GM12878 (cell line): ENCODE measurements around the gene SSR3. TPM values are rescaled to one million over a fixed set of nuclear protein-coding genes. Genes with fewer than 3 reads are reported as not detected.
"Not testable (repeated sequence)": the region's sequence is repeated elsewhere in the genome, so short reads cannot be mapped to it uniquely, and the experiment has no call there.

Experiments
- ATAC-seq: fragments of 200-7000 bp; cut with Tn5 transposase; 3 replicates; pipeline ENCODE4 v1.9.1; 2020; ENCODE audit warnings: mild to moderate bottlenecking, moderate library complexity
- BruUV-seq: library from RNA; stranded (reverse); fragments of 400-500 nt; replicated peaks from 2 replicates; lab custom pipeline; 2021; lab: Mats Ljungman, UMichigan
- CTCF ChIA-PET: fragments of 300-600 bp; sonication (Branson Sonifier 250); formaldehyde crosslinking; extraction: SDS; loops from one replicate; lab custom pipeline; 2021; ENCODE audit warnings: inconsistent platforms; lab: Yijun Ruan, JAX
- POLR2A ChIA-PET: fragments of 350-600 bp; formaldehyde crosslinking; extraction: SDS; loops from one replicate; lab custom pipeline; 2021; ENCODE audit warnings: inconsistent platforms; lab: Charles Lee
- RAD21 ChIA-PET: fragments of 300-600 bp; sonication (Branson Sonifier 250); formaldehyde crosslinking; loops from one replicate; lab custom pipeline; 2023; ENCODE audit warnings: antibody characterized with exemption; ENCODE audit not compliant: unreplicated experiment; lab: Charles Lee
- SMC1A ChIA-PET: fragments of 300-600 bp; sonication (Branson Sonifier 250); formaldehyde crosslinking; loops from one replicate; lab custom pipeline; 2023; ENCODE audit not compliant: unreplicated experiment, uncharacterized antibody; lab: Charles Lee
- DNase-seq: peaks from one replicate; pipeline ENCODE4 v3.0.0-alpha.2; 2011; ENCODE audit warnings: low read depth, low spot score
- FAIRE-seq: peaks from 3 replicates; lab custom pipeline; 2011; peaks lifted over from hg19 to GRCh38; lab: Jason Lieb, UNC
- H2AFZ ChIP-seq: 2 replicates; pipeline ENCODE4 v1.6.0; 2011; ENCODE audit warnings: low read depth, low read length, control low read depth; ENCODE audit not compliant: control insufficient read depth
- H3K27ac ChIP-seq: 2 replicates; pipeline ENCODE4 v1.5.1; 2011; ENCODE audit warnings: control low read depth; ENCODE audit not compliant: control insufficient read depth, insufficient read depth
- H3K27me3 ChIP-seq, 2 experiments: replicated peaks in 1 of 2; 2 replicates each; pipeline versions ENCODE4 v1.6.0 to v1.6.1; 2011; ENCODE audit warnings: low read length in 1 of 2; ENCODE audit not compliant: control insufficient read depth in 2 of 2, insufficient read depth in 2 of 2
- H3K36me3 ChIP-seq, 2 experiments: 2 replicates each; pipeline ENCODE4 v1.5.1; 2011; ENCODE audit warnings: low read length in 1 of 2; ENCODE audit not compliant: control insufficient read depth in 2 of 2, insufficient read depth in 2 of 2
- H3K4me1 ChIP-seq: 2 replicates; pipeline ENCODE4 v1.6.1; 2011; ENCODE audit warnings: mild to moderate bottlenecking, low read length, moderate library complexity, mixed read lengths; ENCODE audit not compliant: control insufficient read depth, insufficient read depth
- H3K4me2 ChIP-seq: 2 replicates; pipeline ENCODE4 v1.6.0; 2011; ENCODE audit warnings: control low read depth; ENCODE audit not compliant: control insufficient read depth, insufficient read depth
- H3K4me3 ChIP-seq: fragments of 200-600 bp; sonication (generic); 2 replicates; pipeline ENCODE4 v1.5.1; 2016
- H3K79me2 ChIP-seq: 2 replicates; pipeline ENCODE4 v1.6.0; 2011; ENCODE audit warnings: low read length; ENCODE audit not compliant: control insufficient read depth, insufficient read depth
- H3K9ac ChIP-seq: 2 replicates; pipeline ENCODE4 v1.8.0; 2011; ENCODE audit warnings: low read length, control low read depth, mixed read lengths; ENCODE audit not compliant: control insufficient read depth, insufficient read depth
- H3K9me3 ChIP-seq: replicated peaks from 3 replicates; pipeline ENCODE4 v1.5.1; 2011; ENCODE audit warnings: mild to moderate bottlenecking, low read length; ENCODE audit not compliant: control insufficient read depth, insufficient read depth
- H4K20me1 ChIP-seq: 2 replicates; pipeline ENCODE4 v1.6.0; 2011; ENCODE audit not compliant: control insufficient read depth, insufficient read depth
- CBFB ChIP-seq: IDR thresholded peaks from 2 replicates; pipeline ENCODE4 v1.6.1; 2016; ENCODE audit warnings: antibody characterized with exemption, low read depth
- CHD2 ChIP-seq: IDR thresholded peaks from 2 replicates; pipeline ENCODE4 v1.6.1; 2011; ENCODE audit warnings: low read depth, low read length, improper control_type of control experiment, borderline replicate concordance
- MTA2 ChIP-seq: fragments of 450-650 bp; IDR thresholded peaks from 2 replicates; pipeline ENCODE4 v1.6.1; 2016; ENCODE audit warnings: low read depth, mild to moderate bottlenecking, moderate library complexity
- NFIC ChIP-seq: IDR thresholded peaks from 2 replicates; pipeline ENCODE4 v1.6.1; 2012; ENCODE audit warnings: low read depth, mild to moderate bottlenecking, inconsistent platforms, low read length, moderate library complexity
- SPI1 ChIP-seq: IDR thresholded peaks from 2 replicates; pipeline ENCODE4 v1.6.1; 2011; ENCODE audit warnings: low read depth, mild to moderate bottlenecking, low read length, moderate library complexity, borderline replicate concordance; ENCODE audit not compliant: insufficient read depth
- WGBS: methylation state at CpG from one replicate; pipeline ENCODE4 v1.1.6; 2016; ENCODE audit warnings: low lambda C conversion rate; ENCODE audit not compliant: insufficient replicate concordance, insufficient coverage; ENCODE audit errors: missing lambda C conversion rate; 5-methylcytosine and 5-hydroxymethylcytosine counted together
- in situ Hi-C: fragments of 300-500 bp; cut with MboI; formaldehyde crosslinking; loops from 9 replicates; pipeline ENCODE4 v1.14.3; 2018; ENCODE audit warnings: mixed read lengths
- intact Hi-C: fragments of 100-400 bp; cut with micrococcal nuclease; formaldehyde crosslinking; loops from one replicate; pipeline ENCODE4 v1.14.2; 2022; ENCODE audit not compliant: unreplicated experiment
- polyA plus RNA-seq, 11 experiments: library from polyadenylated mRNA; depleted of rRNA in 4 of 11; unstranded in 6 of 11; stranded (reverse) in 5 of 11; fragments of >200 nt; fragmentation: Nextera tagmentation in 4 of 11; fragmentation: Illumina TruSeq in 1 of 11; extraction: Ambion mirVana in 4 of 11; extraction: Trizol in 1 of 11; gene quantifications; 1 replicate in 1 of 11; 2 replicates in 10 of 11; pipeline versions ENCODE4 v1.2.1 to v1.2.3, GENCODE V29; 2011 to 2016; ENCODE audit warnings: inconsistent platforms in 2 of 11, missing spikeins in 2 of 11, low read depth in 1 of 11
- total RNA-seq, 4 experiments: library from RNA; depleted of rRNA in 3 of 4; stranded (reverse); fragments of >200 nt in 3 of 4; fragmentation: Illumina TruSeq in 1 of 4; extraction: Trizol in 1 of 4; gene quantifications; 2 replicates each; pipeline versions ENCODE4 v1.2.1 to v1.2.3, GENCODE V29; 2013 to 2021

Gene SSR3
- total and polyA plus RNA-seq, 10 of the 15 experiments (the other 5 are each of a cell fraction or from before 2014, with no cell fraction given): 133 to 345 (median 191) TPM

GRCh38 chr3:156569016-156569415 is 14.1 kb upstream of the SSR3 start:
- ATAC-seq, H3K27me3 ChIP-seq, H3K9ac ChIP-seq, H3K4me2 ChIP-seq, H3K9me3 ChIP-seq, H3K27ac ChIP-seq, POLR2A ChIA-PET, in situ Hi-C loops, H2AFZ ChIP-seq, intact Hi-C loops, H3K36me3 ChIP-seq, DNase-seq, FAIRE-seq, BruUV-seq, RAD21 ChIA-PET, H3K4me1 ChIP-seq, H3K4me3 ChIP-seq, H4K20me1 ChIP-seq, H3K79me2 ChIP-seq: not testable (repeated sequence)
- CTCF ChIA-PET: interaction anchor here (1.0 kb wide), 1 partner anchor 28 kb away, joined by 3 read pairs; no protein-coding TSS in a partner anchor
- SMC1A ChIA-PET: interaction anchor here (0.5 kb wide), 1 partner anchor 1559 kb away, joined by 3 read pairs; no protein-coding TSS in a partner anchor
- 13% methylated on average over 8 of the region's 8 CpGs for WGBS

GRCh38 chr3:156563900-156564682 is 9.2 kb upstream of the SSR3 start:
- Histone ChIP-seq H3K27me3 (no peaks in the 10 kb centered on the region), H2AFZ (no peak overlapping the region), H3K9me3 (peaks cover 2% of the 10 kb centered on the region; the same call in 2 of the 3 replicates), H3K4me3 (no peak overlapping the region), H3K4me1 (peaks cover 12% of the 10 kb centered on the region), H3K9ac (no peak overlapping the region), H4K20me1 (no peaks in the 10 kb centered on the region), H3K36me3 (no peaks in the 10 kb centered on the region), H3K4me2 (no peak overlapping the region), H3K79me2 (no peaks in the 10 kb centered on the region), H3K27ac (no peak overlapping the region)
- FAIRE-seq (no peak), ATAC-seq (peak; percentile 69), DNase-seq (no peak)
- ChIA-PET CTCF (interaction anchor here (1.3 to 1.5 kb wide), 4 partner anchors 11 to 108 kb away, joined by 3 to 4 read pairs (median 4); no protein-coding TSS in a partner anchor), RAD21 (interaction anchor here (0.8 to 1.5 kb wide), 3 partner anchors 9 to 110 kb away, joined by 3 to 9 read pairs (median 3); partner anchors contain the start of gene SSR3), SMC1A (interaction anchor here (0.6 to 3.1 kb wide), 11 partner anchors 9 to 82 kb away, joined by 3 to 13 read pairs (median 4); partner anchors contain the start of gene SSR3), POLR2A (interaction anchor here (1.4 to 2.1 kb wide), 2 partner anchors 10 to 112 kb away, joined by 3 to 15 read pairs; partner anchors contain the start of gene SSR3)
- BruUV-seq: no TSS peak
- intact Hi-C loops: no loop called here
- in situ Hi-C loops: no loop called here
- WGBS: 75% methylated on average over 1 of the region's 1 CpG
- TF ChIP-seq CHD2 (no peak), NFIC (no peak), CBFB (no peak), MTA2 (0 out of 2 replicates have a peak, but pooled peaks have one; percentile 26), SPI1 (peak; percentile 71)

- FAIRE-seq, BruUV-seq, H4K20me1 ChIP-seq, H3K79me2 ChIP-seq, H3K27me3 ChIP-seq, H2AFZ ChIP-seq, ATAC-seq, in situ Hi-C loops, H3K4me2 ChIP-seq, H3K36me3 ChIP-seq, H3K9me3 ChIP-seq, CTCF ChIA-PET, H3K27ac ChIP-seq, intact Hi-C loops, DNase-seq, H3K4me3 ChIP-seq, H3K9ac ChIP-seq: not testable (repeated sequence)
- WGBS: 88% methylated on average over 8 of the region's 8 CpGs
- ChIA-PET RAD21 (interaction anchor here (0.8 to 0.9 kb wide), 2 partner anchors 39 to 103 kb away, joined by 3 read pairs; no protein-coding TSS in a partner anchor), SMC1A (interaction anchor here (1.1 to 3.1 kb wide), 9 partner anchors 7 to 117 kb away, joined by 3 to 13 read pairs (median 4); partner anchors contain the start of gene SSR3), POLR2A (interaction anchor here (1.4 to 2.1 kb wide), 2 partner anchors 9 to 113 kb away, joined by 3 to 15 read pairs; partner anchors contain the start of gene SSR3)
- H3K4me1 ChIP-seq: peaks cover 12% of the 10 kb centered on the region
Measured at GRCh38 chr3:156562486-156562885, 7.6 kb upstream of the SSR3 start.
